GM12878 (cell line): ENCODE data around the gene PDE1C. TPM values are rescaled to one million over a fixed set of nuclear protein-coding genes. Genes with fewer than 3 reads are reported as not detected.

Source experiments
- ATAC-seq: fragments of 200-7000 bp; cut with Tn5 transposase; 3 replicates; pipeline ENCODE4 v1.9.1; 2020; ENCODE audit warnings: mild to moderate bottlenecking, moderate library complexity
- BruUV-seq: library from RNA; stranded (reverse); fragments of 400-500 nt; replicated peaks from 2 replicates; lab custom pipeline; 2021; lab: Mats Ljungman, UMichigan
- CTCF ChIA-PET: fragments of 300-600 bp; sonication (Branson Sonifier 250); formaldehyde crosslinking; extraction: SDS; loops from one replicate; lab custom pipeline; 2021; ENCODE audit warnings: inconsistent platforms; lab: Yijun Ruan, JAX
- POLR2A ChIA-PET: fragments of 350-600 bp; formaldehyde crosslinking; extraction: SDS; loops from one replicate; lab custom pipeline; 2021; ENCODE audit warnings: inconsistent platforms; lab: Charles Lee
- RAD21 ChIA-PET: fragments of 300-600 bp; sonication (Branson Sonifier 250); formaldehyde crosslinking; loops from one replicate; lab custom pipeline; 2023; ENCODE audit warnings: antibody characterized with exemption; ENCODE audit not compliant: unreplicated experiment; lab: Charles Lee
- SMC1A ChIA-PET: fragments of 300-600 bp; sonication (Branson Sonifier 250); formaldehyde crosslinking; loops from one replicate; lab custom pipeline; 2023; ENCODE audit not compliant: unreplicated experiment, uncharacterized antibody; lab: Charles Lee
- DNase-seq: peaks from one replicate; pipeline ENCODE4 v3.0.0-alpha.2; 2011; ENCODE audit warnings: low read depth, low spot score
- FAIRE-seq: peaks from 3 replicates; lab custom pipeline; 2011; peaks lifted over from hg19 to GRCh38; lab: Jason Lieb, UNC
- H2AFZ ChIP-seq: 2 replicates; pipeline ENCODE4 v1.6.0; 2011; ENCODE audit warnings: low read depth, low read length, control low read depth; ENCODE audit not compliant: control insufficient read depth
- H3K27ac ChIP-seq: 2 replicates; pipeline ENCODE4 v1.5.1; 2011; ENCODE audit warnings: control low read depth; ENCODE audit not compliant: control insufficient read depth, insufficient read depth
- H3K27me3 ChIP-seq, 2 experiments: replicated peaks in 1 of 2; 2 replicates each; pipeline versions ENCODE4 v1.6.0 to v1.6.1; 2011; ENCODE audit warnings: low read length in 1 of 2; ENCODE audit not compliant: control insufficient read depth in 2 of 2, insufficient read depth in 2 of 2
- H3K36me3 ChIP-seq, 2 experiments: 2 replicates each; pipeline ENCODE4 v1.5.1; 2011; ENCODE audit warnings: low read length in 1 of 2; ENCODE audit not compliant: control insufficient read depth in 2 of 2, insufficient read depth in 2 of 2
- H3K4me1 ChIP-seq: 2 replicates; pipeline ENCODE4 v1.6.1; 2011; ENCODE audit warnings: mild to moderate bottlenecking, low read length, moderate library complexity, mixed read lengths; ENCODE audit not compliant: control insufficient read depth, insufficient read depth
- H3K4me2 ChIP-seq: 2 replicates; pipeline ENCODE4 v1.6.0; 2011; ENCODE audit warnings: control low read depth; ENCODE audit not compliant: control insufficient read depth, insufficient read depth
- H3K4me3 ChIP-seq: fragments of 200-600 bp; sonication (generic); 2 replicates; pipeline ENCODE4 v1.5.1; 2016
- H3K79me2 ChIP-seq: 2 replicates; pipeline ENCODE4 v1.6.0; 2011; ENCODE audit warnings: low read length; ENCODE audit not compliant: control insufficient read depth, insufficient read depth
- H3K9ac ChIP-seq: 2 replicates; pipeline ENCODE4 v1.8.0; 2011; ENCODE audit warnings: low read length, control low read depth, mixed read lengths; ENCODE audit not compliant: control insufficient read depth, insufficient read depth
- H3K9me3 ChIP-seq: replicated peaks from 3 replicates; pipeline ENCODE4 v1.5.1; 2011; ENCODE audit warnings: mild to moderate bottlenecking, low read length; ENCODE audit not compliant: control insufficient read depth, insufficient read depth
- H4K20me1 ChIP-seq: 2 replicates; pipeline ENCODE4 v1.6.0; 2011; ENCODE audit not compliant: control insufficient read depth, insufficient read depth
- CHD1 ChIP-seq: IDR thresholded peaks from 2 replicates; pipeline ENCODE4 v1.6.1; 2012; ENCODE audit warnings: low read depth, low read length, improper control_type of control experiment
- CHD4 ChIP-seq: fragments of 200-600 bp; sonication (generic); IDR thresholded peaks from 2 replicates; pipeline ENCODE4 v1.6.1; 2016; ENCODE audit warnings: mild to moderate bottlenecking
- EZH2 ChIP-seq: IDR thresholded peaks from 2 replicates; pipeline ENCODE4 v1.6.1; 2012; ENCODE audit warnings: low read depth, mild to moderate bottlenecking, control low read depth, inconsistent platforms, low read length, borderline replicate concordance; ENCODE audit not compliant: control insufficient read depth
- GABPA ChIP-seq: IDR thresholded peaks from 2 replicates; pipeline ENCODE4 v1.6.1; 2014; ENCODE audit warnings: antibody characterized with exemption, low read depth, mild to moderate bottlenecking, inconsistent platforms
- GATAD2B ChIP-seq: fragments of 450-650 bp; conservative IDR thresholded peaks from 2 replicates; pipeline ENCODE4 v1.6.1; 2017; ENCODE audit warnings: low read depth, mild to moderate bottlenecking, moderate library complexity
- HDAC6 ChIP-seq: fragments of 200-600 bp; sonication (generic); IDR thresholded peaks from one replicate; pipeline ENCODE4 v1.8.0; 2017; ENCODE audit warnings: antibody characterized with exemption; ENCODE audit not compliant: unreplicated experiment
- JUNB ChIP-seq: IDR thresholded peaks from 2 replicates; pipeline ENCODE4 v1.6.1; 2016; ENCODE audit warnings: antibody characterized with exemption, mild to moderate bottlenecking
- KDM1A ChIP-seq: fragments of 200-600 bp; sonication (generic); IDR thresholded peaks from 2 replicates; pipeline ENCODE4 v1.6.1; 2016; ENCODE audit warnings: borderline replicate concordance
- MEF2A ChIP-seq: IDR thresholded peaks from 2 replicates; pipeline ENCODE4 v1.6.1; 2011; ENCODE audit warnings: low read depth, mild to moderate bottlenecking, low read length, moderate library complexity; ENCODE audit not compliant: insufficient read depth
- NFIC ChIP-seq: IDR thresholded peaks from 2 replicates; pipeline ENCODE4 v1.6.1; 2012; ENCODE audit warnings: low read depth, mild to moderate bottlenecking, inconsistent platforms, low read length, moderate library complexity
- NRF1 ChIP-seq: conservative IDR thresholded peaks from 2 replicates; pipeline ENCODE4 v1.6.1; 2011; ENCODE audit warnings: mild to moderate bottlenecking, low read depth, low read length, improper control_type of control experiment
- PAX5 ChIP-seq: IDR thresholded peaks from 2 replicates; pipeline ENCODE4 v1.6.1; 2011; ENCODE audit warnings: low read depth, low read length, borderline replicate concordance
- SIN3A ChIP-seq: IDR thresholded peaks from 2 replicates; pipeline ENCODE4 v1.6.1; 2012; ENCODE audit warnings: low read depth, low read length, improper control_type of control experiment
- ZSCAN29 ChIP-seq: fragments of 450-650 bp; IDR thresholded peaks from 2 replicates; pipeline ENCODE4 v1.6.1; 2017; ENCODE audit warnings: mild to moderate bottlenecking, moderate library complexity
- WGBS: methylation state at CpG from one replicate; pipeline ENCODE4 v1.1.6; 2016; ENCODE audit warnings: low lambda C conversion rate; ENCODE audit not compliant: insufficient replicate concordance, insufficient coverage; ENCODE audit errors: missing lambda C conversion rate; 5-methylcytosine and 5-hydroxymethylcytosine counted together
- in situ Hi-C: fragments of 300-500 bp; cut with MboI; formaldehyde crosslinking; loops from 9 replicates; pipeline ENCODE4 v1.14.3; 2018; ENCODE audit warnings: mixed read lengths
- intact Hi-C: fragments of 100-400 bp; cut with micrococcal nuclease; formaldehyde crosslinking; loops from one replicate; pipeline ENCODE4 v1.14.2; 2022; ENCODE audit not compliant: unreplicated experiment
- polyA plus RNA-seq, 11 experiments: library from polyadenylated mRNA; depleted of rRNA in 4 of 11; unstranded in 6 of 11; stranded (reverse) in 5 of 11; fragments of >200 nt; fragmentation: Nextera tagmentation in 4 of 11; fragmentation: Illumina TruSeq in 1 of 11; extraction: Ambion mirVana in 4 of 11; extraction: Trizol in 1 of 11; gene quantifications; 1 replicate in 1 of 11; 2 replicates in 10 of 11; pipeline versions ENCODE4 v1.2.1 to v1.2.3, GENCODE V29; 2011 to 2016; ENCODE audit warnings: inconsistent platforms in 2 of 11, missing spikeins in 2 of 11, low read depth in 1 of 11
- total RNA-seq, 4 experiments: library from RNA; depleted of rRNA in 3 of 4; stranded (reverse); fragments of >200 nt in 3 of 4; fragmentation: Illumina TruSeq in 1 of 4; extraction: Trizol in 1 of 4; gene quantifications; 2 replicates each; pipeline versions ENCODE4 v1.2.1 to v1.2.3, GENCODE V29; 2013 to 2021
- TF ChIP-seq, protein P1 (sequence below): fragments of 450-650 bp; IDR thresholded peaks from 2 replicates; pipeline ENCODE4 v1.6.1; 2016; ENCODE audit warnings: mild to moderate bottlenecking

Gene PDE1C
- total and polyA plus RNA-seq, 10 of the 15 experiments (the other 5 are each of a cell fraction or from before 2014, with no cell fraction given), result 0.29 to 2.3 (median 0.70) TPM

DNA sequence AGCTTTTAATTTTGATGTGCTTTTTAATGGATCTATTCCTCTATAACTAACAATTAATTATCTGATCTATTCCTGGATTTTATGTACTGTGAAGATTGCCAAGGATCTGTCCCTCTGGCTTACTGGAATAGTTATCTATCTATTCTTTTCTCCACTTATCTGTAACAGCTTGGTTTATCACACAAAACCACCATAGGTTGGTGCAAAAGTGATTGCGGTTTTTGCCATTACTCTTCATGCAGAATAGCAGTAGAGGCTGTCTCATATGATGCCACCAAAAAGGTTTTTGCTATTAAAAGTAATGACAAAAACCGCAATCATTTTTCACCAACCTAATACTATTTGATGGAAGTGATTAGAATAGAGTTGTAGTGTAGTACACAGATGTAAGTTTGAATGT, 115.7 kb downstream of the PDE1C start:
- in situ Hi-C loops, result no loop called here
- RAD21 ChIA-PET, result no interaction called here
- H3K9ac ChIP-seq, result no peak overlapping the region

DNA sequence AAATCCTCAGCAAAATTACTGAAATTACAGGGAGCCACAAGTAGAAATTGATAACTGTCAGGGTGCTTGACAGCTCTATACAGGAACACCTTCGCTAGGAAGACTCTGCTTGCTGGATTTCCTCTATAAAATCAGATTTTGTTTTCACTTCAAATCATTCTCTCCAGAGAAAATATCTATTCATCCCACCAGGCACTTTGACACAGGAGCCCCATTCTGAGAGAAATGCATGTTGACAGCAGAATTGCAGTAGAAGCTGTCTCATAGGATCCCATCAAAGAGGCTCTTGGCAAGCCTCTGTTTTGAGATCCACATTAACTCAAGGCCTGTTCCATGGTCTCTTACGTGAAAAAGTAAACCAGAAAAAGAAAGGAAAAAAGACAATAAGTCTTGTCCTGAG, 116.8 kb downstream of the PDE1C start:
- in situ Hi-C loops, result no loop called here
- H3K27ac ChIP-seq, result no peak overlapping the region
- no peak overlapping the region for H3K9ac ChIP-seq
- BruUV-seq, result no TSS peak
- ChIA-PET CTCF (interaction anchor here (0.6 kb wide), 1 partner anchor 60 kb away, joined by 3 read pairs; no protein-coding TSS in a partner anchor), SMC1A (interaction anchor here (0.8 to 1.2 kb wide), 2 partner anchors 15 kb away, joined by 3 read pairs; no protein-coding TSS in a partner anchor), RAD21 (no interaction called here), POLR2A (no interaction called here)
- no peaks in the 10 kb centered on the region for H4K20me1 ChIP-seq
- no peaks in the 10 kb centered on the region for H3K36me3 ChIP-seq
- no peaks in the 10 kb centered on the region for H3K9me3 ChIP-seq
- ATAC-seq, result no peak
- H3K4me2 ChIP-seq, result no peak overlapping the region
- DNase-seq, result no peak
- no peak for TF ChIP-seq NFIC
- H3K27me3 ChIP-seq, result no peaks in the 10 kb centered on the region
- H3K4me3 ChIP-seq, result no peak overlapping the region
- intact Hi-C loops, result no loop called here
- H2AFZ ChIP-seq, result no peak overlapping the region
- H3K79me2 ChIP-seq, result no peaks in the 10 kb centered on the region
- FAIRE-seq, result no peak
- H3K4me1 ChIP-seq, result no peaks in the 10 kb centered on the region
- WGBS, result 32% methylated on average over 2 of the region's 2 CpGs

More for the DNA sequence above, 115.7 kb downstream of the PDE1C start:
- Histone ChIP-seq H3K4me2 (no peak overlapping the region), H2AFZ (no peak overlapping the region), H3K27me3 (no peaks in the 10 kb centered on the region), H4K20me1 (no peaks in the 10 kb centered on the region), H3K4me1 (no peaks in the 10 kb centered on the region), H3K36me3 (no peaks in the 10 kb centered on the region), H3K9me3 (no peaks in the 10 kb centered on the region)
- ChIA-PET POLR2A (no interaction called here), CTCF (no interaction called here)
- WGBS, result 19% methylated on average over 2 of the region's 2 CpGs
- ATAC-seq (no peak), DNase-seq (no peak), FAIRE-seq (no peak)
- no TSS peak for BruUV-seq
- intact Hi-C loops, result no loop called here
- TF ChIP-seq MEF2A, result no peak
- no peak for TF ChIP-seq CHD4
- no peak for TF ChIP-seq KDM1A
- TF ChIP-seq SIN3A, result no peak
- no peak for TF ChIP-seq JUNB
- no peak for TF ChIP-seq EZH2
- no peak for TF ChIP-seq NRF1
- no peak for TF ChIP-seq PAX5
- no peak for TF ChIP-seq ZSCAN29
- no peak for TF ChIP-seq GABPA
- TF ChIP-seq, protein P1, sequence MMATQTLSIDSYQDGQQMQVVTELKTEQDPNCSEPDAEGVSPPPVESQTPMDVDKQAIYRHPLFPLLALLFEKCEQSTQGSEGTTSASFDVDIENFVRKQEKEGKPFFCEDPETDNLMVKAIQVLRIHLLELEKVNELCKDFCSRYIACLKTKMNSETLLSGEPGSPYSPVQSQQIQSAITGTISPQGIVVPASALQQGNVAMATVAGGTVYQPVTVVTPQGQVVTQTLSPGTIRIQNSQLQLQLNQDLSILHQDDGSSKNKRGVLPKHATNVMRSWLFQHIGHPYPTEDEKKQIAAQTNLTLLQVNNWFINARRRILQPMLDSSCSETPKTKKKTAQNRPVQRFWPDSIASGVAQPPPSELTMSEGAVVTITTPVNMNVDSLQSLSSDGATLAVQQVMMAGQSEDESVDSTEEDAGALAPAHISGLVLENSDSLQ, result no peak
- no peak for TF ChIP-seq CHD1
- TF ChIP-seq GATAD2B, result no peak
- no peak for TF ChIP-seq HDAC6
- TF ChIP-seq, all 136 proteins: peak for 0
- H3K27ac ChIP-seq, result no peak overlapping the region
- SMC1A ChIA-PET, result interaction anchor here (1.2 kb wide), 1 partner anchor 16 kb away, joined by 3 read pairs; no protein-coding TSS in a partner anchor
- H3K4me3 ChIP-seq, result no peak overlapping the region
- no peaks in the 10 kb centered on the region for H3K79me2 ChIP-seq
